Measurements from ENCODE around the gene TNFSF11.

- TF ChIP-seq, protein P1, sequence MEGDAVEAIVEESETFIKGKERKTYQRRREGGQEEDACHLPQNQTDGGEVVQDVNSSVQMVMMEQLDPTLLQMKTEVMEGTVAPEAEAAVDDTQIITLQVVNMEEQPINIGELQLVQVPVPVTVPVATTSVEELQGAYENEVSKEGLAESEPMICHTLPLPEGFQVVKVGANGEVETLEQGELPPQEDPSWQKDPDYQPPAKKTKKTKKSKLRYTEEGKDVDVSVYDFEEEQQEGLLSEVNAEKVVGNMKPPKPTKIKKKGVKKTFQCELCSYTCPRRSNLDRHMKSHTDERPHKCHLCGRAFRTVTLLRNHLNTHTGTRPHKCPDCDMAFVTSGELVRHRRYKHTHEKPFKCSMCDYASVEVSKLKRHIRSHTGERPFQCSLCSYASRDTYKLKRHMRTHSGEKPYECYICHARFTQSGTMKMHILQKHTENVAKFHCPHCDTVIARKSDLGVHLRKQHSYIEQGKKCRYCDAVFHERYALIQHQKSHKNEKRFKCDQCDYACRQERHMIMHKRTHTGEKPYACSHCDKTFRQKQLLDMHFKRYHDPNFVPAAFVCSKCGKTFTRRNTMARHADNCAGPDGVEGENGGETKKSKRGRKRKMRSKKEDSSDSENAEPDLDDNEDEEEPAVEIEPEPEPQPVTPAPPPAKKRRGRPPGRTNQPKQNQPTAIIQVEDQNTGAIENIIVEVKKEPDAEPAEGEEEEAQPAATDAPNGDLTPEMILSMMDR (conservative IDR thresholded peaks at IDR 0.05), result no peak
- TF ChIP-seq ZFX (IDR thresholded peaks at IDR 0.05), result no peak
Measured at GRCh38 chr13:42614436-42615035, 40.6 kb downstream of the TNFSF11 start.

Data from C4-2B (cell line).